Measurements from ENCODE around the gene ACO1. TPM values are rescaled to one million over a fixed set of nuclear protein-coding genes. Genes with fewer than 3 reads are reported as not detected.
A peak's percentile ranks its signal among the peaks of the same experiment; 100 is the strongest.

ACO1 gene
- total RNA-seq, 4 donors from 2014 or later: 33.7 to 62.4 (median 45.4) TPM

DNA sequence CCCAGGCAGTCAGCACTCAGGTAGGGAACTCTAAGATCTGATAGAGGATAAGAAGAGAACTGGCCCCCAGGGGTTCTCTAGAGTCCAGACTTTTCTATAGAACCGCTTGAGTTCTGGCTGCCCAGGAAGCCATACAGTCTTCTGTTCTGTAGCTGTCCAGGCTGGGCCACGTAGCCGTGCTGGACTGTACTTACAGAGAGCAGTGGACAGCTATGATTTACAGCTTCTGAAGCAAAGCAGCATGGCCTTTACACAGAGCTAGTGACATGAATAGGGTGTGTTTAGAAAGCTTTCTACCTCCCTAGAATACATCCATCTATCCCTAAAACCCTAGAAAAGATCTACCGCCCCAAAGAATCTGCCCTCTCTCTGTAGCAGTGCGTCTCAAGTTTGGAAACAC is 57.2 kb downstream of the ACO1 start:
- TF ChIP-seq, protein P1, sequence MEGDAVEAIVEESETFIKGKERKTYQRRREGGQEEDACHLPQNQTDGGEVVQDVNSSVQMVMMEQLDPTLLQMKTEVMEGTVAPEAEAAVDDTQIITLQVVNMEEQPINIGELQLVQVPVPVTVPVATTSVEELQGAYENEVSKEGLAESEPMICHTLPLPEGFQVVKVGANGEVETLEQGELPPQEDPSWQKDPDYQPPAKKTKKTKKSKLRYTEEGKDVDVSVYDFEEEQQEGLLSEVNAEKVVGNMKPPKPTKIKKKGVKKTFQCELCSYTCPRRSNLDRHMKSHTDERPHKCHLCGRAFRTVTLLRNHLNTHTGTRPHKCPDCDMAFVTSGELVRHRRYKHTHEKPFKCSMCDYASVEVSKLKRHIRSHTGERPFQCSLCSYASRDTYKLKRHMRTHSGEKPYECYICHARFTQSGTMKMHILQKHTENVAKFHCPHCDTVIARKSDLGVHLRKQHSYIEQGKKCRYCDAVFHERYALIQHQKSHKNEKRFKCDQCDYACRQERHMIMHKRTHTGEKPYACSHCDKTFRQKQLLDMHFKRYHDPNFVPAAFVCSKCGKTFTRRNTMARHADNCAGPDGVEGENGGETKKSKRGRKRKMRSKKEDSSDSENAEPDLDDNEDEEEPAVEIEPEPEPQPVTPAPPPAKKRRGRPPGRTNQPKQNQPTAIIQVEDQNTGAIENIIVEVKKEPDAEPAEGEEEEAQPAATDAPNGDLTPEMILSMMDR (IDR thresholded peaks at IDR 0.05): no peak
- TF ChIP-seq POLR2A (IDR thresholded peaks at IDR 0.05) (no peak), EP300 (IDR thresholded peaks at IDR 0.05) (no peak)
- Histone ChIP-seq H3K36me3 (peaks cover 0 to 88% (median 0%) of the 10 kb centered on the region in 3 donors), H3K4me1 (no peaks in the 10 kb centered on the region), H3K9me3 (peaks cover 0 to 4% (median 0%) of the 10 kb centered on the region in 4 donors), H3K4me3 (no peak overlapping the region), H3K27me3 (no peaks in the 10 kb centered on the region), H3K27ac (no peak overlapping the region)
- DNase-seq (ENCODE audit: low spot score in 2 of 2): no peak
- WGBS, 2 donors: 62 to 74% methylated on average over 5 of the region's 5 CpGs

DNA sequence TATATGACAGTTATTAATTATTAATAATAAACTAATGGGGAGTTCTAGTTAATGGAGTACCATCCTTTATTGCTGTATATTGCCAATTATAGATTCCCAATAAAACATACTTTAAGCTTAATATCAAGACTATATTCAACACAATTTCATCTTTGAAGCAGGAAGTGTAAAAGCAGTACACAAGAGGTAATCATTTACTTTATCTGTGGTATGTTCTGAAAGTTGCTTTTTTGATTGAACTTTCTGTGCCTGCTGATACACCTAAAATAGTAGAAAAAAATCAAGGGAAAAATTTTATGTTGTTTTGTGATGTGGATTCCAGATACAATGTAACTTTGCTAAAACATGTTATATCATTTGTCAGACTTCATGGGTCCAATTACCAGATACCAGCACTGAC is 58.0 kb downstream of the ACO1 start:
- TF ChIP-seq EP300 (IDR thresholded peaks at IDR 0.05) (no peak), POLR2A (IDR thresholded peaks at IDR 0.05) (no peak)
- TF ChIP-seq, protein P1 (IDR thresholded peaks at IDR 0.05): no peak
- no peaks in the 10 kb centered on the region for H3K4me1 ChIP-seq
- H3K27ac ChIP-seq: no peak overlapping the region
- H3K4me3 ChIP-seq: no peak overlapping the region
- peaks cover 0 to 88% (median 2%) of the 10 kb centered on the region in 3 donors for H3K36me3 ChIP-seq
- H3K27me3 ChIP-seq: no peaks in the 10 kb centered on the region
- DNase-seq (ENCODE audit: low spot score in 2 of 2): no peak
- peaks cover 0 to 4% (median 0%) of the 10 kb centered on the region in 4 donors for H3K9me3 ChIP-seq

DNA sequence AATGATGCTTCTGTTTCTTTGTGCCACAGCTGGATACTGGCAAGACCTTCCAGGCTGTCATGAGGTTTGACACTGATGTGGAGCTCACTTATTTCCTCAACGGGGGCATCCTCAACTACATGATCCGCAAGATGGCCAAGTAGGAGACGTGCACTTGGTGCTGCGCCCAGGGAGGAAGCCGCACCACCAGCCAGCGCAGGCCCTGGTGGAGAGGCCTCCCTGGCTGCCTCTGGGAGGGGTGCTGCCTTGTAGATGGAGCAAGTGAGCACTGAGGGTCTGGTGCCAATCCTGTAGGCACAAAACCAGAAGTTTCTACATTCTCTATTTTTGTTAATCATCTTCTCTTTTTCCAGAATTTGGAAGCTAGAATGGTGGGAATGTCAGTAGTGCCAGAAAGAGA is 65.5 kb downstream of the ACO1 start:
- H3K4me1 ChIP-seq: no peaks in the 10 kb centered on the region
- H3K36me3 ChIP-seq: peaks cover 0 to 87% (median 17%) of the 10 kb centered on the region in 3 donors
- WGBS, 2 donors: 93 to 96% methylated on average over 3 to 5 of the region's 6 CpGs
- H3K27me3 ChIP-seq: no peaks in the 10 kb centered on the region
- TF ChIP-seq EP300 (IDR thresholded peaks at IDR 0.05): no peak
- TF ChIP-seq POLR2A (IDR thresholded peaks at IDR 0.05): no peak
- TF ChIP-seq, protein P1 (IDR thresholded peaks at IDR 0.05): no peak
- no peak overlapping the region for H3K4me3 ChIP-seq
- no peak for DNase-seq (ENCODE audit: low spot score in 2 of 2)
- H3K27ac ChIP-seq: no peak overlapping the region
- H3K9me3 ChIP-seq: no peaks in the 10 kb centered on the region

DNA sequence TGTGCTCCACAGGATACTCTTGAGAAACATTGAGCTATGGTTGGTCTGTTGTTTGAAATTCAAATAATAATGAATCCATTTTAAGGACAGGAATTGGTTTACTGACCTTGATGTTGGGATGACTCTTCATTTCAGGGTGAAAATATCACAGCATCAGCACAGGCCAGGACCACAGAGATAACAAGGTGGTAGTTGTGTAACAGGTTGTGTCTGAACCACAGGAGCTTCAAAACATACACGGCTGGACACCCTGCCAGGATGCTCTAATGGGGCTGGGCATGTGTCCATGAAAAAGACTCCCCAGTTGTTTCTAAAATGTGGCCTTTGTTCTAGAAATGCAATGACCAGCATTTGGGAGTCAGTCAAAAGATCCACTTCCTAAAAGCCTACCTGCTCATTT is 69.8 kb downstream of the ACO1 start:
- no peak overlapping the region for H3K27ac ChIP-seq
- no peaks in the 10 kb centered on the region for H3K9me3 ChIP-seq
- TF ChIP-seq, protein P1 (IDR thresholded peaks at IDR 0.05): no peak
- no peak for DNase-seq (ENCODE audit: low spot score in 2 of 2)
- WGBS, 2 donors: 50 to 83% methylated on average over 1 of the region's 1 CpG
- H3K36me3 ChIP-seq: peaks cover 0 to 77% (median 5%) of the 10 kb centered on the region in 3 donors
- H3K4me1 ChIP-seq: peaks cover 0 to 25% (median 10%) of the 10 kb centered on the region in 4 donors
- no peak overlapping the region for H3K4me3 ChIP-seq
- H3K27me3 ChIP-seq: no peaks in the 10 kb centered on the region

DNA sequence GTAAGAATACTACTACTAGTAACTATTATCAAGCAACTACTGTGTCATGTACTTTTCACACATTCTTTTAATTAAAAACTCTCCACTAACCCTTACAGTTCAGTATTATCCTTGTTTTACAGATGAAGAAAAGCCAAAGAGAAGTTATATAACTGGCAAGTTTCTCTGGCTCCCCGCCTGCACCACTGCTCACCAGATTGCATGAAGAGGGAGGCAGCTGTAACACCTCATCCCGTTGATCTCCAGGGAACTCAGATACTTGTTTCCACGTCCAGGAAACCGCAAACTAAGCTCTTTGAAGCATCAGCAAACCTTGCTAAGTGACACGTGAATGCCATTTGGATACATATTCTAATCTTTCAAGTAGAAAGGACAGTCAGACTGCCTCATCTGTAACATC is 71.3 kb downstream of the ACO1 start:
- no peak for DNase-seq (ENCODE audit: low spot score in 2 of 2)
- WGBS, 2 donors: 48 to 62% methylated on average over 5 of the region's 5 CpGs
- H3K4me3 ChIP-seq: no peak overlapping the region
- TF ChIP-seq POLR2A (IDR thresholded peaks at IDR 0.05) (no peak), EP300 (IDR thresholded peaks at IDR 0.05) (no peak)
- TF ChIP-seq, protein P1 (IDR thresholded peaks at IDR 0.05): no peak
- H3K9me3 ChIP-seq: no peaks in the 10 kb centered on the region
- no peaks in the 10 kb centered on the region for H3K27me3 ChIP-seq
- peaks cover 0 to 25% (median 10%) of the 10 kb centered on the region in 4 donors for H3K4me1 ChIP-seq
- H3K27ac ChIP-seq: peak overlapping the region in 1 of 4 donors; percentile 9
- peaks cover 0 to 65% (median 0%) of the 10 kb centered on the region in 3 donors for H3K36me3 ChIP-seq
